Measurements from ENCODE around the gene KCNQ5.

DNA sequence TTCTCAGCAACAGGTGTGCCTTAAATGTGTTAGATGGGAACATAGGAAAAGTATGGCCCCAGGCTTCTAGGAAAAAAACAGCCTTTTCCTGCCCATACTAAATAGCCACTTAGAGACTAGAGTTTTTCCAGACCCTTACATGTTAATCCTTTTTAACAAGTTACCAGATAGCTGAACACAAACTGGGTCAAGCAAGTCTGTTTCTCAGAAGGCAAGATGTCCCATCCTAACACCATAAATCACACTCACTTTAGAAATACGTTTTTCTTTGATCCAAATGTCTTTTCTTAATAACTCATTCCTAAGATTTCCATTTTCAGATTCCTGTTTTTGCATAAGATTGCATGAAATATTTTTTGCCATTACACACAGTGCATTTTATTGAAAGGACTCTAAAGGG is 241.3 kb downstream of the KCNQ5 start:
- TF ChIP-seq, protein P1, sequence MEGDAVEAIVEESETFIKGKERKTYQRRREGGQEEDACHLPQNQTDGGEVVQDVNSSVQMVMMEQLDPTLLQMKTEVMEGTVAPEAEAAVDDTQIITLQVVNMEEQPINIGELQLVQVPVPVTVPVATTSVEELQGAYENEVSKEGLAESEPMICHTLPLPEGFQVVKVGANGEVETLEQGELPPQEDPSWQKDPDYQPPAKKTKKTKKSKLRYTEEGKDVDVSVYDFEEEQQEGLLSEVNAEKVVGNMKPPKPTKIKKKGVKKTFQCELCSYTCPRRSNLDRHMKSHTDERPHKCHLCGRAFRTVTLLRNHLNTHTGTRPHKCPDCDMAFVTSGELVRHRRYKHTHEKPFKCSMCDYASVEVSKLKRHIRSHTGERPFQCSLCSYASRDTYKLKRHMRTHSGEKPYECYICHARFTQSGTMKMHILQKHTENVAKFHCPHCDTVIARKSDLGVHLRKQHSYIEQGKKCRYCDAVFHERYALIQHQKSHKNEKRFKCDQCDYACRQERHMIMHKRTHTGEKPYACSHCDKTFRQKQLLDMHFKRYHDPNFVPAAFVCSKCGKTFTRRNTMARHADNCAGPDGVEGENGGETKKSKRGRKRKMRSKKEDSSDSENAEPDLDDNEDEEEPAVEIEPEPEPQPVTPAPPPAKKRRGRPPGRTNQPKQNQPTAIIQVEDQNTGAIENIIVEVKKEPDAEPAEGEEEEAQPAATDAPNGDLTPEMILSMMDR (IDR thresholded peaks at IDR 0.05; ENCODE audit: insufficient read depth, low read length, poor library complexity, severe bottlenecking) = no peak
- TF ChIP-seq EZH2phosphoT487 (conservative IDR thresholded peaks at IDR 0.05; ENCODE audit: low read length) = no peak

All from SU-DHL-6 (cell line).